HG02610 (cell line): ENCODE measurements around the gene KCNK16.

Experiments used
- ATAC-seq: cut with Tn5 transposase; IDR thresholded peaks from one replicate; pipeline ENCODE4 v1.9.1; 2021; ENCODE audit warnings: mild to moderate bottlenecking, moderate library complexity; ENCODE audit not compliant: unreplicated experiment

The KCNK16 gene

GRCh38 chr6:39322306-39322850 lies at the start of gene KCNK16:
TSS of gene KCNK16 (minus strand) at chr6:39322702. CDS start at chr6:39322540, 162 bp downstream.
- no peak for ATAC-seq

- no peak for ATAC-seq
These were observed 47.9 kb upstream of the KCNK16 start for GRCh38 chr6:39370390-39370789.

GRCh38 chr6:39369987-39370386 lies 47.5 kb upstream of the KCNK16 start:
- ATAC-seq, result no peak

GRCh38 chr6:39367700-39368099 lies 45.2 kb upstream of the KCNK16 start:
- ATAC-seq, result no peak

GRCh38 chr6:39366931-39367618 lies 44.6 kb upstream of the KCNK16 start:
- no peak for ATAC-seq

- no peak for ATAC-seq
These were observed 43.0 kb upstream of the KCNK16 start for GRCh38 chr6:39365281-39366074.

- no peak for ATAC-seq
These were observed 40.8 kb upstream of the KCNK16 start for GRCh38 chr6:39363280-39363679.

- no peak for ATAC-seq
These were observed 40.0 kb upstream of the KCNK16 start for GRCh38 chr6:39362487-39362865.

- peak; percentile 67 for ATAC-seq
These were observed 39.4 kb upstream of the KCNK16 start for GRCh38 chr6:39361657-39362486.

GRCh38 chr6:39360378-39360777 lies 37.9 kb upstream of the KCNK16 start:
- no peak for ATAC-seq

GRCh38 chr6:39357998-39358686 lies 35.6 kb upstream of the KCNK16 start:
- no peak for ATAC-seq

- no peak for ATAC-seq
These were observed 31.3 kb upstream of the KCNK16 start for GRCh38 chr6:39353698-39354315.

GRCh38 chr6:39350723-39351505 lies 28.4 kb upstream of the KCNK16 start:
- no peak for ATAC-seq

GRCh38 chr6:39348740-39349139 lies 26.2 kb upstream of the KCNK16 start:
- ATAC-seq, result no peak

GRCh38 chr6:39347906-39348585 lies 25.5 kb upstream of the KCNK16 start:
- peak; percentile 49 for ATAC-seq

- no peak for ATAC-seq
These were observed 24.7 kb upstream of the KCNK16 start for GRCh38 chr6:39347206-39347605.

GRCh38 chr6:39344821-39345280 lies 22.3 kb upstream of the KCNK16 start:
- no peak for ATAC-seq

GRCh38 chr6:39343396-39343870 lies 20.9 kb upstream of the KCNK16 start:
- no peak for ATAC-seq
